ENCODE measurements around the gene TP63.

TP63 gene

DNA sequence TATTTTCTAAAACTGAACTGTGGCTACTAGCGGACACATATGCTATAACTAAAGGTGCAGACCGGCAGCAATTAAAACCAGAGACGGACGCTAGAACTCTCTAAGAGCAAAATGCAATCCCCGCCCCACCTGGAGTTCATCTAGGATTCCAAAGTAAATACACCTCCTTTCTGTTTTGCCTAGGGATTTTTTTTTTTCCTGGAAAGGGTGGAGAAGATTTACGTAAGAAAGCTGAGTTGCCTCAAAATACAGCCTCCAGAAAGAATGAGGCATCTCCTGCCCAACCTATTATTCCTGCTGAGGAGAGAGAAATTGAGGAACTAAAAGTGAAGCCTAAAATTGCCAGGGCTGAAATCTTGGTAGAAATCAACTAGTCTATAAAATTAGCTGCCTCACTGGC is 150.2 kb downstream of the TP63 start:
- DNase-seq: no peak

DNA sequence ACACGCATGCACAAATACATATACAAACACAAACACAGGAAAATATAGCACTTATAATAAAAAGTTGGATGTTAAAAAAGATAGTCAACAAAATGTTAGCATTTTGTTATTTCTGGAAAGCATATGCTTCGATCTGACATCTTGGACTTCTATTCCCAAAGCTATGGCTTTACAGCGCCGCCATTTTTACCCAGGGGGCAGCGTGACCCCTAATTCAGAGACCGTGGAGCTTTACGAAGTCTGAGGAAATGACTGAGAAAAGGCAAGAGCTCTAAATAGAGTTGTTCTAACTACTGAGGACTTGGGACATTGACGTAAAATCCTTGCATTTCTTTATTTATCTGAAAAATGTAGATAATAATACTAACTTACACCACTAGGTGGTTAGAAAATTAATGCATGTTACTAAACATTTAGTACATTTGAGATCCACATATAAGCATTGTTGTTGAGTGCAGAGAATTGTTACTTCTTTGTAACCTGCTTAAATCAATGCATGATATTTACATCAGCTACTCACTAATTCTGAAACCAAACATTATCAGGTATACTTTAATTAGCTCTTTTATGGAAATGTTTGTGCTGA is 155.4 kb downstream of the TP63 start:
- no peak for DNase-seq

DNA sequence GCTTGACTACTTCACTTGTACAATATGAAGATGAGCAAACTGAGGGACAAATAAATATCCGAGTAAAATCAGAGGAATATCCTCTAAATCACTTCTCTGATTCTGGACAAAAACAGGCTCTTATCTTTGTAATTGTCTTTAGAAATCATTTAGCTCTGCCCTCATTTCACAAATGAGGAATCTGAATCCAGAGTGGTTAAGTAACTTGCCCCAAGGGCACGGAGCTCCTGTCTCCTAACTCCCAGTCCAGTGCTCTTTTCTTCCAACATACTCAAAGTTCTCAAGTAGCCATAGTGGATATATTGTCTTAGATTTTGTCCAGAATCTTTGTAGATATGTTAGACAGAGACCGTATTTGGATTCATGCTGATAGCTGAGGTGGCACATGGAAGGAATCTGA is 156.0 kb downstream of the TP63 start:
- DNase-seq: no peak

DNA sequence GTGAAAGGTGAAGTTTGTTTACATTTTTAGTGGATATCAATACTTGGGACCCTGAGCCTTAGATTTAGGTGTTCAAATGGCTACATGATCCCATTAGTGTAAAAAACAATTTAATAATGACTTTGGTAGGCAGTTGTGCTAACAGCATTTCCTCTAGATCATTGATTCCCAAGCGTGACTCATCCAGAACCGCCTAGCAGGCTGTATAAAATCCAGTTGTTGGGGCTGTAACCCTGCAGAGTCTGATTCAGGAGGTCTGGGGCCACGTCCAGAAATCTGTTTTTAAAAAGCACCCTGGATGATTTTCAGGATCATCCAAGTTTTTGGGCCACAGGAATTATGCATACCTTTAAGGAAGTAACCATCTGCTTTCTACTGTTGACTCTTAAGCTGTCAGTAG is 156.4 kb downstream of the TP63 start:
- DNase-seq: no peak

DNA sequence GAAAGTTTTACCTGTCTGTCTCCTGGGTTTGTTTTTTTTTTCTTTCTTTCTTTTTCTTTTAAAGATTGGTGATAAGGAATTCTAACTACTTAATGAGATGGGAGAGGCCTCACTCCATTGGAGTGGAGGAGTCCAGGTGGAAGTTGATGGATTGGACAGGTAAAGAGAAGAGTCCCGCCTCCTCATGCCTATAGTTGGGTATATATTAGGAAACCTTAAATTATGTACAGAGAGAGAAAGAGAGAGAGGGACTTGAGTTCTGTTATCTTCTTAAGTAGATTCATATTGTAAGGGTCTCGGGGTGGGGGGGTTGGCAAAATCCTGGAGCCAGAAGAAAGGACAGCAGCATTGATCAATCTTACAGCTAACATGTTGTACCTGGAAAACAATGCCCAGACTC is 158.2 kb downstream of the TP63 start:
- no peak for DNase-seq

DNA sequence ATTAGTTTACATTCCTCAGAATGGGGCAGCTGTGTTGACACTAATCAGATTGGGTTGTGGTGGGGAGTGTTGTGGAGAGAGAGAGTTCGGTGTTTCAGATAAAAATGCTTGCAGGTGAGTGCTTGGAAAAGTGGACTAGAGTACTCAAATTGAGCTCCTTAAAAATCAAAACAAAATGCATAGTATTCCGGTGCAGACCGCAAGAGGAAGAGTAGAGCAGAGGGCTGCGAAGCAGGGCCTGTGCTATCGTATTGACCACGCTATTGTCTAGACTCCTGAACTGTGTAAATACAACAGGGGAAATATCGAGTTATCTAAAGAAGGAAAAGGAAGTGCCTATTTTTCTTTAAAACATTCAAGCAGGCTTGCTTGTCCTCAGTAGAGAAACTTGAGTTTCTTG is 159.5 kb downstream of the TP63 start:
- DNase-seq: no peak

DNA sequence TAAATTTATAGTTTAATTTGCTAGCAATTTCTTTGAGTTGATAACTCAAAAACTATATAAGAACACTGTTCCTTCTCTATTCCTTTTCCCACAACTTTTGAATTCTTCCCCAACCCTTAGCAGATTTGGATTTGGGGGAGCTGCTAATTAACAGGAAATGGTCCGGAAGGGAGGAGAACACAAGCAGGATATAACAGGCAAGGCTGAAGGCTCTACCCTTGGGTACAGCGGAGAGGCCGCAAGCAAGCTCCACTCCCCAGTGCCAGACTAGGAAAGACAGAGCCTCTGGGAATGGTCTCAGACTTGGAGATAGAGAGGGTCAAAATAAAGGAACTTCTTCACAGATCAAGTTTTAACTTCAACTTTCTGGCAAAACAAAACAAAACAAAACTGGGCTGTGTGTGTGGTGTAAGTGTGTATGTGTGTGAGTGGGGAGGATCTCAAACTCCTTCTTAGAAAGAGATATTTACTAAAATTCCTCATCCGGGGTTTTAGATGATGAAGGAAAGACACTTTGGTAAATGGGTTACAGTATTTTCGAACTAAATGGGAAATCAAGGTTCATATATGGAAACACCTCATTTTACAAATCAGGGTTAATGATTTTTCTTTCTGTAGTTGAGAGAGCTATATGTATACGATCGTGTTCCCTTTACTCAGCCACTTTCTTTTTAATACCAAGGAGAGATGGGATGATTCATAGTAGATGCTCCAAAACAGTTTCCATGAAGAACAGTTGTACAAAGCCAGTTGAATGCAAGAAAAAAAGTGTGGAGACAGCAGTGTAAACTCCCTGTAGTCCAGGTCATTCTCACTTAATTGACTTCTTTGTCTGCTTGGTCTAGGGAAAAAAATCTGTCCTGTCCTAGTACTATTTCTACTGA is 161.1 kb downstream of the TP63 start:
- no peak for DNase-seq

DNA sequence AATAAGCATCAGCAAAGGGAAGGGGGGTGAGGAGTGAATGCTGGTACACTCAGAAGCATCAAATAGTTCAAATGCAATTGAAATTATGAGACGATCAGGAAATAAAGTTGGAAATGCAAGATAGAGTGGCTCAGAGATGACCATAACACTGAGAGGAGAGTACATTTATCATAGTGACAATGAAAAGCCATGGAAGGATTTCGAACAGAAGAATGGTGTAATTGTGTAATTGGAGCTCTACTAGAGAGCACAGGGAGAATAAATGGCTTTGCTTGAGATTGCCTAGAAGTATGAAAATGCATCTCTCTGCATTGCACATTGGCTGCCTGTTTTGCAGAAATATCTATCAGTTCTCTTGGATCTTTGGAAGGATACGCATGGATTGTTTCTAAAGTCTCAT is 163.3 kb downstream of the TP63 start:
- no peak for DNase-seq

DNA sequence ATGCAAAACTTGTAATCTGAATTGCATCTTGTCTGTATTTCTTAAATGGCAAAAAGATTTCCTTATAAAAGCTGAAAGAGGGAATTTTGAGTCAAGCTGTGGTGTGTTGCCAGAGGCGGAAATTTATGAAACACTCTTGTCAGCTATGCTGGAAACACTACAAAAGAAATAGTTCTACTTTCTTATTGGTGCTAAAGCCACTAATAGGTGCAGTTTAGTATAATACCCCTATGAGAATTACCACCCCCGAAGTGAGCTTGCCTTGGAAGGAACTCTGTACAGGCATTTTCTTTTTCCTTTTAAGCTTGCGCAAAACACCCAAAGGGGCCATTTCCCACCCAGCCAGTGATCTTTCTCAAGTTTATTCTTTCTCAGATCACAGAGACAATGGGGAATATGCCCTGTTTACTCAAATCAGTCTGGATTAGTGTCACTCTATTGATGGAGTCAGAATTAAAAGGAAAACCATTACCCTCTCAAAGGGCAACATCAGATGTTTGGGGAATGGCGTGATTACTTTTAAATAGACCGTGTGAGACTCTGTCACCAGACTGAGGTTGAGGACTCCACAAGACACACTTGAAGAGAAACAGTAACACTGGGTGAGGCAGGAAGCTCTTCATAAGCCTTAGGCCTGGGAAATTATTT is 166.0 kb downstream of the TP63 start:
- no peak for DNase-seq

DNA sequence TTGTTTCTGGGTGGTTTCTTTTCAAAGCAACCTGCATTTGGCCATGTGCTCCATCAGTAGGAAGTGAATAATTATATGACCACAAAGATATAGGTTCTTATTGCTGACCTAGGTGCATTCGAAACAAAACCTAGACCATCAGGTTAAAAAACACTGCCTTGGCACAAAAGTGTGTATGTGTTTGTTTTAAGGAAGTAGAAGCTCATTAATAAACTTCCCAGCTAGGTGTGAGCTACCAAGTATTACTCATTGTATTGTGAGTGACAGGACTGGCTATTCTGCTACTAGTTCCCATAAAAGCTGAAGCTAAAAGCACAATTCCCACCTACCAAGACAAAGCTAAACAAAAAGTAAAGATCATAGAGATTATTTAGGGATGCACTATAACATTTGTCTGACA is 168.2 kb downstream of the TP63 start:
- no peak for DNase-seq

DNA sequence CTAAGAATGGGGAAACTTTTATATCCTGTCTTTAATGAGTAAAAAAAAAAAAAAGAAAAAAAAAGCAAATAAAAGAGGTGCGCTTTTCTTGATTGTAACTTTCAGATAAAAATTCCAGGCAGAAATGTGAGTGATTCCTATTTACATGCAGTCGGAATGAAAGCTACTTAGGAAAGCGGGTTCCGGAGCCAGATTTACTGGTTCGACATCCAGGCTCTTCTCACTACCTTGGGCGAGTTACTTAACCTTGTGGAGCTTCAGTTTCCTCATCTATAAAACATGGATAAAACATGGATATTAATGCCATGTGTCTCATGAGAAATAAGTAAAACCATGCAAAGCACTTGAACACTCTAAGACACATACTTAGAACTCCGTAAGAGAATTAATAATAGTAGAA is 169.2 kb downstream of the TP63 start:
- no peak for DNase-seq

DNA sequence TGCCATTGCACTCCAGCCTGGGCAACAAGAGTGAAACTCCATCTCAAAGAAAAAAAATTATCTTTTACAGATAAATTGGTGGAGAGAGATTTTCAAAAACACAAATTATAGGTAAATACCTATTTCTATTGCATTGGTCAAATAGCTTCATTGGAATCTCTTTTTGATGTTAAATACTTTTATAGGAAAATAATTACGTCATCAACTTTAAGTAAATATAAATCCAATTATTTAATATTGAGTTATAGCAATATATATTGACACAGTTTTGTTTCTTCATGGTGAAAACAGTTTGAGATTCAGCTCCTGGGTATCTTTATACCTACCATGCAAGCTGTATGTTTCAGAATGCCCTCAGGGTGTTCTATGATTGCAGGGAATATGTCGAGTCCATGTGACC is 172.1 kb downstream of the TP63 start:
- DNase-seq: no peak

DNA sequence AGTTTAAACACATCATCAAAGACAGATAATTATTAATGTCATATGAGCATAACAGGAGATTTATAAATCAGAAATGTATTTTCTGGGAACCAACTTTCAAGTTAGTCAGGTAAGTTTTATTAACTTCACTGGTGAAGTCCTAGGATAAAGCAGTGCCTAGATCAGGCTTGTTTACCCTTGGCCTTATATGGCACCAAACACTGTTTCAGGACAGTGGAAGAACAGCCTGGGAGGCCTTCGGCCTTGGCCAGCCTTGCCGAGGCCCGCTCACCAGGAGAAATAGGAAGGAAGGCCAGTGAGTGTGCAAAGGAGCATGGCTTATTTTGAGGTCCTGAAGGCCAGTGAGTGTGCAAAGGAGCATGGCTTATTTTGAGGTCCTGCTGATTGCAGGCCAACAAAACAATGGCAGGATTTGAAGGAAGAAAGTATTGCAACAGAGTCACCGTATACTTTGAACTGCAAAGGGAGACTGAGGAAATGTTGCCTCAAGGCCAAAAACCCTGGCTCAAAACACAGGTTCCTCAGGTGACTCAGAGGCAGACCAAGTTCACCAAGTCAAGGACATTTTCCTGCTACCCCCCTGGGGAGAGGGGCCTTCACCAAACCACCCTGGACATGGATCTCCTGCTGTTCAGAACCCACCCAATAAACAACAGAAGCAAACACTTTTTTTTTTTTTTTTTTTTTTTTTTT is 174.3 kb downstream of the TP63 start:
- no peak for DNase-seq

DNA sequence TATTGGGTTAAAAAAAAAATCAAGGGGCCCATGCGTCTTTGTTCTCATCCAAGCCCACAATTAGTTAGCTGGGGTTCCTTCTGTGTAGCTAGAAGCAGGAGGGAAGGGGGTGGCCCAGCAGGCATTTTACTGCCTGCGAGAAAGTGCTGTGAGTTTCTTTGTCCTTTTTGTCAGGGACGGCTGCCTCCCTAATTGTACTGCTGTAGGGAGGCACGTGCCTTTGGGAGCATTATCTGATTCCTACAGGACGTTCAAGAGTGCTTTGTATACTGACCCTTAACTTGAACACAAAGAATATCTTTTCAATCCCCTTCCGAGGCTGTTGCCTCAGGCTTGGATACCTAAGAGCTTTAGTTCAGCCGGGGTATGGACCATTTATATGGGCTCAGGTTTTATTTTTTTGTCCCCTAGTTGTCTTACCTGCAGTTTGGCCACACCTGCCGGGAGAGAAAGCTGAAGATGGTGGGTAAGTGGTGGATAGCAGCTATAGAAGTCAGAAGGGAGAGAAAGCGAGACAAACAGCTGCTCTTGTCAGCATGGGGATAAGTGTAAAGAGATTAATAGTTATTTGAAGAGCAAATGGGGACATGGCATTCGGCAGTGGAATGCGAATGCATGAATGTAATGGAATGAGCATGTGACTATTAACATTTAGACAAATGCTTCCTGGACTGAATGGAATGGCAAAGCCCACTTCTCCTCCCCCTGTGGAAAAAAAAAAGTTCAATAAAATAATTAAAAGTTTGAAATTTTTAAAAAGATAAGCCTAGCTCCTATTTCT is 175.2 kb downstream of the TP63 start:
- DNase-seq: no peak

DNA sequence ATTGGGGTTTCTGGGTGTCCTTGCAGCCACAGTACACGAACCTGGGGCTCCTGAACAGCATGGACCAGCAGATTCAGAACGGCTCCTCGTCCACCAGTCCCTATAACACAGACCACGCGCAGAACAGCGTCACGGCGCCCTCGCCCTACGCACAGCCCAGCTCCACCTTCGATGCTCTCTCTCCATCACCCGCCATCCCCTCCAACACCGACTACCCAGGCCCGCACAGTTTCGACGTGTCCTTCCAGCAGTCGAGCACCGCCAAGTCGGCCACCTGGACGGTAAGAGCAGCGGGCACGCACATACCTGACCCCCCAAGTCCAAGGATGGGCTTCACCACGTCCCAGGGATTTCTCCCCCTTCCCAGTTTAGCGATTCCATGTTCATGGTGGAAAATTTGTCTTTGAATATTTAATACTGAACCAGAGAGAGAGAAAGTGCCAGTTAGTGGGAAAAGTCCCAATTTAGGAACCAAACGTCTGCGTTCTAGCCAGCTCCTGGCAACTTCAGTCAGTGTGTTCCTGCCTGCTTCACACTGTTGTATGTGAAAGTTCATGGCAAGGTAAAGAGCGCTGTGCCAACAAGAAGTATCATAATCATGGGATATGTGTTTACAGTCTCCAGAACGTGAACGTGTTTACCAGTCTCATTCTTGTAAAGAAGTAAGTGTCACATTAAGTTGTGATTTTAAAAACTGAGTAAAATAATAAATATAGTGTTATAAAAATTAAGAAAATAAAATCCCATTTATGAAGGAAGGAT is 177.2 kb downstream of the TP63 start:
- DNase-seq: no peak

DNA sequence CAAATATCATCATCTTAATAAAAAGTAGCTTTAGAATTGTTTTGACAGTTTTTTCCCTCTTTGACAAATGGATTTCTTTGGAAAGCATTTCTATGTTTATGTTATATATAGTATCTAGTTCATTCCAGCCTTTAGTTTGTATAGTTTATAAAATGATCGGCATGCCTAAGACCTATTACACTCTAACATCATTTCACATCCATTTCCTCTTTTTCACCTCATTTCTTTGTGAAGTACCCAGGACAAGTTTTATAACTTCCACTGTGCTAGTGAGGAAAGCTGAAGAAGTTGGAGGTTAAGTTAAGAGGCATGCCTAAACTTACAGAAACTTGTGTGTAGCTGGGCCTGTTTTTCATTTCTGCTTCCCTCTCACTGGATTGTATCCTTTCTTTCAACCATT is 178.4 kb downstream of the TP63 start:
- DNase-seq: no peak

DNA sequence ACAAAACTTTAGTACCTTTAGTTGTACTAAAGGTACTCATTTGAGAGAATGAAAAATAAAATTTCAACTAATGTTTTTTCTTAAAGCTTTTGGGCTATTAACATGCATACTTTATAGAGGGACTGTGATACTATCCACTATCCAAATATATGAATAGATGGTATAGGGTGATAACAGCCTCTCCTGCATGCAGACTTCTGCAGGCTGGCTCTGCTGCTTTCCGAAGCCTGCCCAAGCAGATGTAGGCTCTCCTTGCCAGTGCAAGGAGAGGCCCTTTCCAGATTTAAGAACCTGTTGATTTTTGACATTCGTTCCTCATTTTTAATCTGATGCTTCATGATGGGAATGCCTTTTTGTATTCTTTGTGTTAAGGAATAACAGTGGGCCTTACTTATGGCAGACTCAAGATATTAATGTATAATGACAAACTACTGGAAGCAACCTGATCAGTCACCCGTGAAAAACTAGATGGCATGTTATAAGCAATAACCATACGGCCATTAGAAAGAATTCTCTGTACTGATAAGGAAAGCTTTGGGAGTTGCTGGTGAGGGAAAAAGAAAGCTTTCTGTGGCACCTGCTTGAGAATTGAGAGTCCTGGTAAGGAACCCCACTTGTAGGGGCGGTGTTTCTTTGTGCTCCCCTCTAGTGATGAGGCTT is 181.7 kb downstream of the TP63 start:
- no peak for DNase-seq

DNA sequence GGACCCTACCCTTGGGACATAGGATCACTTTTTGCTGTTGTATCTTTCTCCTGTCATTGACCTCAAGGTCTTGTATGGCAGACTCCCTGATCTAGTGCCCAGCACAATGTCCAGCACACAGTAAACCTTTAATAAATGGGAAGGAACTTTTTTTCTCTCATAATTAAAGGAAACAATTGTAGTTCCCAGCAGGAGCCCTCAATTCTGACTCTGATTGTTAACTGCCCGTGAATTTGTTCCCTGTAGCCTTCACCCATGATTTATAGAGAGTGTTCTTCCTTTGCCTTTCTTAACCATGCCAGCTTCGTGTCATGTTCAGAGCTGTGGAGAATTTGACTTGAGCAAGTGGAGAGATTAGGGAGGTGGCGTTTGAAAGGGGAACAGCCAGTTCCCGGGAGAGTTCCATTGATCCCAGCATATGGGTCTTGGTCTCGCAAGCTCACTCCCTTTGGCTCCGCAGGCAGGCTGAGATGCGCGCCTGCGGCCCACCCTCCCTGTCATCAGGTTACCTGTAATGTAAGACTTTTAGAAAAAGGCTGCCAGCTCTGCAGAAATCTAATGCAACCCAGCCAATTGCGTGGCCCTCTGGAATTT is 182.6 kb downstream of the TP63 start:
- DNase-seq: no peak

DNA sequence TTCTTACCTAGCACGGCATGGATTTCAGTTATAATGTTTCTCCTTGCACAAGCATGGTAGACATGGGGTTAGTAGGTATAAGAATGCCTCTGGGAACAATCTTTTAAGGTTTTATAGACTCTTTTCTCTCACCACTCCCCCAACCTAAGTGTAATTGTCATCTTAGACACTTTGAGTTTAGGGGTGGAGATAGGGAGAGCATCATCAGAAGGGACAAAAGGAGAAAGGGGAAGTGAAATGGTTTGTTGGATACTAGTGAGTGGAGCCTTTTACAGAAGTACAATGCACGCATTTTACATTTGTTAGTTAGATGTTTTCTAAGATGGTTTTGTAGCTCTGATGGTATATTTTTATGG is 189.2 kb downstream of the TP63 start:
- DNase-seq: peak in 1 of 3 donors; percentile 5

DNA sequence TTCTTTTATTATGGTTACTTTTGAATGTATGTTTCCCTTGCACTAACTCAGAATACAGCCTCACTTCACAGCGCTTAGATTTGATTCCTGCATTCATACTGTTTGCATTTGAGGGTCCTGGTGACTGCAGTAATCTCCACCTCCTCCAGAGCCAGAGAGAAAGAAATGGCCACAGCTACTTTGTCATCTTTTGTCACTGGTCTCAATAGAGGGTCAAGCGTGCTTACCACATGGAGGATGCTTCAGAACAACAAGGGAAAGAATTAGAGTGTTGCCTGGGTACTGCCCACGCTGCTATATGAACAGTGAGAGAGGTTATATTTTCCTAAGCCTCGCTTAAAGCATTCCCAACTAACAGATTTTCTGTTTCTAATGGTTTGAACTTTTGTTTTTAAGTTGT is 190.1 kb downstream of the TP63 start:
- DNase-seq: no peak

DNA sequence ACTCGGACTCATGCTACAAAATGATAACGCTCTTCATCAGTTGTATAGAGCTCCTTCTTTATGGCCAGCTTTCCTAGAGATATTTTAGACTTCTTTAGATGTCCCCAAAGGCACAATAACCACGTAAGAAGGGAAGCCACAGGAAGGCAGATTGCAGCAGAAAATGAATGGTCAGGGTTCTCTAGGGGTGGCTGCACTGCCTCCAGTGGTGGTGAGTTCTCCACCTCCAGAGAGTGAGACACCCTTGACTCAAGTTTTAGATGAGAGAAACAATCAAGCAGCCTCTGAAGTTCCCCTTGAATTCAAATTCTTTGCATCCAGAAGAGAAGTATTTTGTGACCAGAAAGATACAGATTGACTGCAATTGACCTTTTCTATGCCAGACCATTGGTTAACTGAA is 191.5 kb downstream of the TP63 start:
- no peak for DNase-seq

All from suppressor macrophage treated with lipopolysaccharide for 1 hour (primary cell).